ENCODE results near the gene MRPS5.

Gene MRPS5

DNA sequence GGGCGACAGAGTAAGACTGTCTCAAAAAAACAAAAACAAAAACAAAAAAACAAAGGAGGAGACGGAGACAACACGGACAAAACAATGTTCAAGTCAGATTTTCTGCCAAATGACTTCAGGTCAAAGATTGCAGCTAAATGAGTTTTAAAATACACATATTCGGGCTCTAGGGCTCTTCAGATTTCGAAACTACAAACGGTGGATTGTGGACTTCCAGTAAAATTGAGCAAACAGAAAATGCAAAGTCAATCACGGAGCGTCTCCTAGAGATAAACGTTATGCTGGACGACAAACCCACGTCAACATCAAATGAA, 558 bp downstream of the MRPS5 start:
- no peak for DNase-seq (ENCODE audit: low spot score)
- in situ Hi-C loops (cut with MboI; ENCODE audit: low pct_unique_long_range_greater_than_20kb, low sequenced_read_pairs, unreplicated experiment) = no loop called here
- TF ChIP-seq, protein P1, sequence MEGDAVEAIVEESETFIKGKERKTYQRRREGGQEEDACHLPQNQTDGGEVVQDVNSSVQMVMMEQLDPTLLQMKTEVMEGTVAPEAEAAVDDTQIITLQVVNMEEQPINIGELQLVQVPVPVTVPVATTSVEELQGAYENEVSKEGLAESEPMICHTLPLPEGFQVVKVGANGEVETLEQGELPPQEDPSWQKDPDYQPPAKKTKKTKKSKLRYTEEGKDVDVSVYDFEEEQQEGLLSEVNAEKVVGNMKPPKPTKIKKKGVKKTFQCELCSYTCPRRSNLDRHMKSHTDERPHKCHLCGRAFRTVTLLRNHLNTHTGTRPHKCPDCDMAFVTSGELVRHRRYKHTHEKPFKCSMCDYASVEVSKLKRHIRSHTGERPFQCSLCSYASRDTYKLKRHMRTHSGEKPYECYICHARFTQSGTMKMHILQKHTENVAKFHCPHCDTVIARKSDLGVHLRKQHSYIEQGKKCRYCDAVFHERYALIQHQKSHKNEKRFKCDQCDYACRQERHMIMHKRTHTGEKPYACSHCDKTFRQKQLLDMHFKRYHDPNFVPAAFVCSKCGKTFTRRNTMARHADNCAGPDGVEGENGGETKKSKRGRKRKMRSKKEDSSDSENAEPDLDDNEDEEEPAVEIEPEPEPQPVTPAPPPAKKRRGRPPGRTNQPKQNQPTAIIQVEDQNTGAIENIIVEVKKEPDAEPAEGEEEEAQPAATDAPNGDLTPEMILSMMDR (IDR thresholded peaks at IDR 0.05; ENCODE audit: extremely low read depth, insufficient read depth, missing control alignments) = no peak

DNA sequence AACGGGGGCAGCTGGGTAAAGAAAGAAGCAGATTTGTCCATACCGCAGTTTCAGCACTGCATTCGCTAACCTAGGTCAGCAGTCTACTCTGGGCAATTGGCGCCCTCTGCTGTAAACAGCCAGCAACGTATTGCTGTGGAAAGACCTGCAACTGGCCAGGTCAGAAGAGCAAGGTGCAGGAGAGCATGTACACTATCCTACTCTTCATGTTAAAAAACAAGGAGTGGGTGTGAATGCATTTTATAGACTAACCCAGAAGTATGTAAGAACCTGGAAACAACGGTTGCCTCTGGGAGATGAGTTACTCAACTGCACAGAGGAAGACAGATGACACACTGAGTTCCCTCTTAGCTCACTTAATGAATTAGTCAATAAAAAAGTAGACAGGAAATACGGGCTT, 6.2 kb downstream of the MRPS5 start:
- peak; percentile 76 for DNase-seq (ENCODE audit: low spot score)
- TF ChIP-seq, protein P1 (IDR thresholded peaks at IDR 0.05; ENCODE audit: extremely low read depth, insufficient read depth, missing control alignments) = peak; percentile 86
- in situ Hi-C loops (cut with MboI; ENCODE audit: low pct_unique_long_range_greater_than_20kb, low sequenced_read_pairs, unreplicated experiment) = no loop called here

DNA sequence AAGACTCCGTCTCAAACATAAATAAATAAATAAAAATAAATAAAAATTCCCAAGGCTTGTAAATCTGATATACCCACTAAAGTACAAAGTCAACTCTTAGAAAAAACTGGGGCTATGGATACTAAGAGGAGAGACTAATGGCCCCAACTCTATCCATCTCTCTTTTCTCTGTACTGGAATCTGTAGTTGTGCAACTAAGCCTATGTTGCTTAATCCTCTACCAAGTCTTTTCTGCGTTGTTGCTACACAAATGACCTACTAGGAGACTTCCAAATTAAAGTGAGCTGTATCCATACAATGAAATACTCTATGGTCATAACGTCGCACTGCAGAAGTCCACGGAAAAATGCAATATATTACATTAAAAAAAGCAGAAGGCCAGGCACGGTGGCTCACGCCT, 8.1 kb downstream of the MRPS5 start:
- in situ Hi-C loops (cut with MboI; ENCODE audit: low pct_unique_long_range_greater_than_20kb, low sequenced_read_pairs, unreplicated experiment) = no loop called here
- DNase-seq (ENCODE audit: low spot score) = no peak
- TF ChIP-seq, protein P1 (IDR thresholded peaks at IDR 0.05; ENCODE audit: extremely low read depth, insufficient read depth, missing control alignments) = no peak

DNA sequence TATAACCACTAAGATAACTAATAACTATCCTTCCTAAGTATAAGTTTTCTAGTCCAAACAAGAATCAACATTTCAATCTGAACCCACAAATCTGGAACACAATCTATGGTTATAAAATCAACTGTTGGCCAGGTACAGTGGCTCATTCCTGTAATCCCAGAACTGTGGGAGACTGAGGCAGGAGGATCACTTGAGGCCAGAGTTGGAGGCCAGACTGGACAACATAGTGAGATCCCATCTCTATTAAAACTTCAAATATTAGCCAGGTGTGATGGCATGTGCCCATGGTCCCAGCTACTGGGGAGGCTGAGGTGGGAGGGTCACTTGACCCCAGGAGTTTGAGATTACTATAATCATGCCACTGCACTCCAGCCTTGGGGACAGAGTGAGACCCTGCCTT, 11.2 kb downstream of the MRPS5 start:
- DNase-seq (ENCODE audit: low spot score) = no peak
- TF ChIP-seq, protein P1 (IDR thresholded peaks at IDR 0.05; ENCODE audit: extremely low read depth, insufficient read depth, missing control alignments) = no peak
- in situ Hi-C loops (cut with MboI; ENCODE audit: low pct_unique_long_range_greater_than_20kb, low sequenced_read_pairs, unreplicated experiment) = no loop called here

DNA sequence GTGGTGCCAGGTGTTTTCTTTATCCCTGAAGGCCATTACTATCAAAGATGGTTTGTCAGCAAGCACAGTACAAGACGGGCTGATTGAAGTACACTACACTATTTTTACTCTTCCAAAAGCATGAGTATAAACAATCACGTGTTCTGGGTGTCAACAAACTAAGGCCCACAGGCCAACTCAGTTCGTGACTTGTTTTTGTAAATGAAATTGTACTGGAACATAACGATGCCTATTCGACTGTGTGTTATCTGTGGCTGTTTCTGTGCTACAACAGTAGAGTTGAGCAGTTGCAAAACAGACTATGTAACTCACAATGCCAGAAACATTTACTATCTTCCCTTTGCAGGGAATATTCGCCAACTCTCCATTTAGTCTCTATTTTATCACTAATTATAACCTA, 12.3 kb downstream of the MRPS5 start:
- in situ Hi-C loops (cut with MboI; ENCODE audit: low pct_unique_long_range_greater_than_20kb, low sequenced_read_pairs, unreplicated experiment) = no loop called here

DNA sequence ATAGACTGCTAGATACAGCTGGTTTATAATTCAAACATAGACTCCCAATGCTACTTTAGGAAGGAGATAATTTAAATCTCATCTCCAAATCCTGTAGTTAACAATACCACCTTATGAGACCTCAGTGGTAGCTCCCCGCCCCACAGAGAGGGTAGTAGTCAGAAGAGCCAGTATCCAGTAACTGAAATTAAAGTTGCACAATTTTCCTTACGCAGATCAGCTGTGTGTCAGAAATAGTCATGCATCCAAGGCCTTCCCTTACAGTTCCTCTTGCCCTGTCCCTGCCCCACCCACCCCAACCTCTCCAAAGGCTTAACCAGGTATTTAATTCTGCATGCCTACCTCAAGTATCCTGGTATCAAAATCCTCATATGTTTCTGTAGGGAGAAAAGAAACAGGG, 15.5 kb downstream of the MRPS5 start:
- in situ Hi-C loops (cut with MboI; ENCODE audit: low pct_unique_long_range_greater_than_20kb, low sequenced_read_pairs, unreplicated experiment) = no loop called here
- DNase-seq (ENCODE audit: low spot score) = no peak

More for the DNA sequence above, 12.3 kb downstream of the MRPS5 start:
- DNase-seq (ENCODE audit: low spot score) = no peak
- TF ChIP-seq, protein P1 (IDR thresholded peaks at IDR 0.05; ENCODE audit: extremely low read depth, insufficient read depth, missing control alignments) = no peak

More for the DNA sequence above, 15.5 kb downstream of the MRPS5 start:
- TF ChIP-seq, protein P1 (IDR thresholded peaks at IDR 0.05; ENCODE audit: extremely low read depth, insufficient read depth, missing control alignments) = no peak

Measured in GM13977 (cell line).